Right lobe of liver (tissue), 6 donors: ENCODE measurements around the gene MAP2K2. TPM values are rescaled to one million over a fixed set of nuclear protein-coding genes. Genes with fewer than 3 reads are reported as not detected.

Experiments used
- ATAC-seq, 4 donors: fragments of 200-7000 bp; cut with Tn5 transposase; one replicate each; pipeline ENCODE4 v1.9.1; 2020; ENCODE audit warnings: mild to moderate bottlenecking in 4 of 4, moderate library complexity in 4 of 4
- DNase-seq, 3 donors: peaks; one replicate each; pipeline ENCODE4 v3.0.0-alpha.2; 2020
- H3K27ac ChIP-seq, 3 donors: fragments of 200-600 bp; one replicate each; pipeline ENCODE4 v1.8.0; 2022
- H3K27me3 ChIP-seq, 2 donors: fragments of 200-600 bp; one replicate each; pipeline ENCODE4 v1.8.0; 2022
- H3K36me3 ChIP-seq, 4 donors: fragments of 200-600 bp; sonication (generic) in 1 of 4; one replicate each; pipeline versions ENCODE4 v1.5.1 to v1.8.0; 2017 to 2022; ENCODE audit warnings: control low read depth in 1 of 4
- H3K4me1 ChIP-seq, 4 donors: fragments of 200-600 bp; sonication (generic) in 1 of 4; one replicate each; pipeline versions ENCODE4 v1.5.1 to v1.8.0; 2017 to 2022; ENCODE audit warnings: control low read depth in 1 of 4
- H3K4me3 ChIP-seq, 3 donors: fragments of 200-600 bp; one replicate each; pipeline ENCODE4 v1.8.0; 2022
- H3K9me3 ChIP-seq, 4 donors: fragments of 200-600 bp; sonication (generic) in 1 of 4; one replicate each; pipeline versions ENCODE4 v1.5.1 to v1.8.0; 2017 to 2022; ENCODE audit warnings: control low read depth in 1 of 4
- CTCF ChIP-seq, 4 donors: fragments of 200-600 bp in 3 of 4; fragments of 450-650 bp in 1 of 4; IDR thresholded peaks; one replicate each; pipeline versions ENCODE4 v1.5.1 to v1.8.0; 2016 to 2022; ENCODE audit warnings: antibody characterized with exemption in 4 of 4, mild to moderate bottlenecking in 2 of 4
- POLR2A ChIP-seq: fragments of 450-650 bp; IDR thresholded peaks from one replicate; pipeline ENCODE4 v1.6.1; 2017; ENCODE audit warnings: antibody characterized with exemption, mild to moderate bottlenecking
- WGBS: methylation state at CpG from one replicate; pipeline ENCODE4 v1.1.6; 2018; ENCODE audit warnings: low coverage, low lambda C conversion rate; ENCODE audit not compliant: insufficient coverage; ENCODE audit errors: missing lambda C conversion rate; 5-methylcytosine and 5-hydroxymethylcytosine counted together
- intact Hi-C, 2 donors: fragments of 100-400 bp; cut with DNase I; formaldehyde crosslinking; loops; one replicate each; pipeline versions ENCODE4 v1.11.2 to v1.14.1; 2022
- total RNA-seq, 6 experiments: library from RNA; depleted of rRNA in 2 of 6; stranded (reverse); fragments of >200 nt in 2 of 6; fragmentation: NEBNext Ultra II Directional in 3 of 6; extraction: Animal tissue kit (Norgen Biotek cat#: 25700) in 3 of 6; gene quantifications; one replicate each; pipeline versions ENCODE4 v1.1.0 to v1.2.4, GENCODE V29; 2016 to 2023
- donor health status: DM: no; HTN: yes; CAD: no.
- donor health status: DM: no; HTN: no; CAD: no.
- donor health status: DM: no; HTN: no; CAD: no.
- donor health status: DM: no; HTN: yes; CAD: no.
- donor health status: DM: no; HTN: yes; CAD: no.

MAP2K2 gene
- total RNA-seq, 6 experiments from 2014 or later, result 50.2 to 75.7 (median 59.8) TPM

GRCh38 chr19:4119763-4120162, 4.2 kb downstream of the MAP2K2 start:
- Histone ChIP-seq H3K27ac (no peak overlapping the region), H3K9me3 (no peaks in the 10 kb centered on the region), H3K27me3 (no peaks in the 10 kb centered on the region), H3K4me3 (no peak overlapping the region), H3K4me1 (peaks cover 0 to 13% (median 5%) of the 10 kb centered on the region in 4 donors), H3K36me3 (peaks cover 0 to 13% (median 0%) of the 10 kb centered on the region in 4 donors)
- intact Hi-C loops, result no loop called here
- ATAC-seq (no peak), DNase-seq (no peak)
- 90% methylated on average over 7 of the region's 13 CpGs for WGBS
- no peak for TF ChIP-seq POLR2A
- TF ChIP-seq CTCF (IDR thresholded peaks at IDR 0.05), result no peak

- H3K9me3 ChIP-seq, result no peaks in the 10 kb centered on the region
- ATAC-seq, result no peak
- H3K4me1 ChIP-seq, result no peaks in the 10 kb centered on the region
- H3K36me3 ChIP-seq, result peaks cover 0 to 25% (median 3%) of the 10 kb centered on the region in 4 donors
- WGBS, result 67% methylated on average over 4 of the region's 13 CpGs
- intact Hi-C loops, result no loop called here
- no peak for TF ChIP-seq POLR2A
- no peak for TF ChIP-seq CTCF (IDR thresholded peaks at IDR 0.05)
- no peak for DNase-seq
- H3K27me3 ChIP-seq, result no peaks in the 10 kb centered on the region
- no peak overlapping the region for H3K4me3 ChIP-seq
- no peak overlapping the region for H3K27ac ChIP-seq
Observed at GRCh38 chr19:4115818-4116385, 8.0 kb downstream of the MAP2K2 start.

- Histone ChIP-seq H3K36me3 (peaks cover 0 to 30% (median 3%) of the 10 kb centered on the region in 4 donors), H3K4me3 (no peak overlapping the region), H3K9me3 (no peaks in the 10 kb centered on the region), H3K27ac (no peak overlapping the region), H3K27me3 (no peaks in the 10 kb centered on the region), H3K4me1 (no peaks in the 10 kb centered on the region)
- DNase-seq (no peak), ATAC-seq (peak; percentile 17 to 51 (median 37))
- intact Hi-C loops, result no loop called here
- TF ChIP-seq CTCF (IDR thresholded peaks at IDR 0.05) (no peak), POLR2A (no peak)
- 66% methylated on average over 13 of the region's 27 CpGs for WGBS
Observed at GRCh38 chr19:4115050-4115817, 8.7 kb downstream of the MAP2K2 start.

- no peaks in the 10 kb centered on the region for H3K27me3 ChIP-seq
- no peaks in the 10 kb centered on the region for H3K4me1 ChIP-seq
- intact Hi-C loops, result no loop called here
- 91% methylated on average over 11 of the region's 19 CpGs for WGBS
- no peaks in the 10 kb centered on the region for H3K9me3 ChIP-seq
- DNase-seq (no peak), ATAC-seq (no peak)
- TF ChIP-seq POLR2A, result no peak
- no peak for TF ChIP-seq CTCF (IDR thresholded peaks at IDR 0.05)
- no peak overlapping the region for H3K27ac ChIP-seq
- H3K36me3 ChIP-seq, result peaks cover 0 to 36% (median 3%) of the 10 kb centered on the region in 4 donors
- no peak overlapping the region for H3K4me3 ChIP-seq
Observed at GRCh38 chr19:4114181-4114580, 9.7 kb downstream of the MAP2K2 start.
